ENCODE measurements around the gene CEACAM3.

Gene CEACAM3

GRCh38 chr19:41844601-41845000, 48.2 kb downstream of the CEACAM3 start, which contains the start of gene LYPD4:
TSS of gene LYPD4 (minus strand) at chr19:41844683. CDS start at chr19:41839285, 5,398 bp downstream.
- H3K9ac ChIP-seq (ENCODE audit: low read depth, low read length, poor library complexity, severe bottlenecking): no peak within 1 kb of the TSS
- no peaks in the 10 kb centered on the region for H3K9me3 ChIP-seq (ENCODE audit: insufficient read depth, low read depth, low read length)
- no peaks in the 10 kb centered on the region for H3K27me3 ChIP-seq (ENCODE audit: insufficient read depth, low read length, poor library complexity, severe bottlenecking)
- H3K4me3 ChIP-seq (ENCODE audit: low read length, poor library complexity, severe bottlenecking): no peak within 1 kb of the TSS
- no peaks in the 10 kb centered on the region for H3K79me2 ChIP-seq (ENCODE audit: insufficient read depth, low read length)
- H3K4me2 ChIP-seq (ENCODE audit: low read depth, low read length, poor library complexity, severe bottlenecking): no peak within 1 kb of the TSS
- H2AFZ ChIP-seq (ENCODE audit: low read length): no peak within 1 kb of the TSS
- no peaks in the 10 kb centered on the region for H3K9me2 ChIP-seq (replicated peaks; ENCODE audit: low read depth, low read length)
- H3K36me3 ChIP-seq (ENCODE audit: insufficient read depth, low read length): no peaks in the 10 kb centered on the region
- TF ChIP-seq EZH2phosphoT487 (IDR thresholded peaks at IDR 0.05; ENCODE audit: borderline replicate concordance): no peak
- TF ChIP-seq CTCF (conservative IDR thresholded peaks at IDR 0.05; ENCODE audit: low read length): no peak
- H3F3A ChIP-seq (ENCODE audit: low read depth): no peaks in the 10 kb centered on the region
- no peaks in the 10 kb centered on the region for H3K4me1 ChIP-seq (ENCODE audit: insufficient read depth, low read length, poor library complexity, severe bottlenecking)
- no peaks in the 10 kb centered on the region for H4K20me1 ChIP-seq (ENCODE audit: insufficient read depth, low read length, poor library complexity, severe bottlenecking)

GRCh38 chr19:41845001-41845050, 48.4 kb downstream of the CEACAM3 start, which contains the start of gene DMRTC2:
TSS of gene DMRTC2 (plus strand) at chr19:41845042. CDS start at chr19:41847429, 2,387 bp downstream.
- H2AFZ ChIP-seq (ENCODE audit: low read length): no peak within 1 kb of the TSS
- H3K9ac ChIP-seq (ENCODE audit: low read depth, low read length, poor library complexity, severe bottlenecking): no peak within 1 kb of the TSS
- no peaks in the 10 kb centered on the region for H4K20me1 ChIP-seq (ENCODE audit: insufficient read depth, low read length, poor library complexity, severe bottlenecking)
- no peak for TF ChIP-seq CTCF (conservative IDR thresholded peaks at IDR 0.05; ENCODE audit: low read length)
- TF ChIP-seq EZH2phosphoT487 (IDR thresholded peaks at IDR 0.05; ENCODE audit: borderline replicate concordance): no peak
- H3K4me2 ChIP-seq (ENCODE audit: low read depth, low read length, poor library complexity, severe bottlenecking): no peak within 1 kb of the TSS
- no peaks in the 10 kb centered on the region for H3K9me3 ChIP-seq (ENCODE audit: insufficient read depth, low read depth, low read length)
- no peaks in the 10 kb centered on the region for H3K27me3 ChIP-seq (ENCODE audit: insufficient read depth, low read length, poor library complexity, severe bottlenecking)
- no peaks in the 10 kb centered on the region for H3F3A ChIP-seq (ENCODE audit: low read depth)
- H3K79me2 ChIP-seq (ENCODE audit: insufficient read depth, low read length): no peaks in the 10 kb centered on the region
- H3K4me3 ChIP-seq (ENCODE audit: low read length, poor library complexity, severe bottlenecking): no peak within 1 kb of the TSS
- no peaks in the 10 kb centered on the region for H3K36me3 ChIP-seq (ENCODE audit: insufficient read depth, low read length)
- H3K4me1 ChIP-seq (ENCODE audit: insufficient read depth, low read length, poor library complexity, severe bottlenecking): no peaks in the 10 kb centered on the region
- no peaks in the 10 kb centered on the region for H3K9me2 ChIP-seq (replicated peaks; ENCODE audit: low read depth, low read length)

- no peak for TF ChIP-seq CTCF (conservative IDR thresholded peaks at IDR 0.05; ENCODE audit: low read length)
- no peak for TF ChIP-seq EZH2phosphoT487 (IDR thresholded peaks at IDR 0.05; ENCODE audit: borderline replicate concordance)
- Histone ChIP-seq H3K4me1 (ENCODE audit: insufficient read depth, low read length, poor library complexity, severe bottlenecking) (no peaks in the 10 kb centered on the region), H2AFZ (ENCODE audit: low read length) (no peak overlapping the region), H3K36me3 (ENCODE audit: insufficient read depth, low read length) (no peaks in the 10 kb centered on the region), H3K9me2 (replicated peaks; ENCODE audit: low read depth, low read length) (no peaks in the 10 kb centered on the region), H3K27me3 (ENCODE audit: insufficient read depth, low read length, poor library complexity, severe bottlenecking) (no peaks in the 10 kb centered on the region), H3K9ac (ENCODE audit: low read depth, low read length, poor library complexity, severe bottlenecking) (no peak overlapping the region), H4K20me1 (ENCODE audit: insufficient read depth, low read length, poor library complexity, severe bottlenecking) (no peaks in the 10 kb centered on the region), H3K9me3 (ENCODE audit: insufficient read depth, low read depth, low read length) (no peaks in the 10 kb centered on the region), H3K4me2 (ENCODE audit: low read depth, low read length, poor library complexity, severe bottlenecking) (no peak overlapping the region), H3K79me2 (ENCODE audit: insufficient read depth, low read length) (no peaks in the 10 kb centered on the region), H3F3A (ENCODE audit: low read depth) (no peaks in the 10 kb centered on the region), H3K4me3 (ENCODE audit: low read length, poor library complexity, severe bottlenecking) (no peak overlapping the region)
Measured at GRCh38 chr19:41845051-41845590, 48.7 kb downstream of the CEACAM3 start.
